ENCODE measurements around the gene GUSB.

GRCh38 chr7:65955718-65956117, 26.3 kb downstream of the GUSB start:
- TF ChIP-seq POLR2AphosphoS5 (IDR thresholded peaks at IDR 0.05) (no peak), POLR2A (IDR thresholded peaks at IDR 0.05) (no peak)
- TF ChIP-seq, protein P1, sequence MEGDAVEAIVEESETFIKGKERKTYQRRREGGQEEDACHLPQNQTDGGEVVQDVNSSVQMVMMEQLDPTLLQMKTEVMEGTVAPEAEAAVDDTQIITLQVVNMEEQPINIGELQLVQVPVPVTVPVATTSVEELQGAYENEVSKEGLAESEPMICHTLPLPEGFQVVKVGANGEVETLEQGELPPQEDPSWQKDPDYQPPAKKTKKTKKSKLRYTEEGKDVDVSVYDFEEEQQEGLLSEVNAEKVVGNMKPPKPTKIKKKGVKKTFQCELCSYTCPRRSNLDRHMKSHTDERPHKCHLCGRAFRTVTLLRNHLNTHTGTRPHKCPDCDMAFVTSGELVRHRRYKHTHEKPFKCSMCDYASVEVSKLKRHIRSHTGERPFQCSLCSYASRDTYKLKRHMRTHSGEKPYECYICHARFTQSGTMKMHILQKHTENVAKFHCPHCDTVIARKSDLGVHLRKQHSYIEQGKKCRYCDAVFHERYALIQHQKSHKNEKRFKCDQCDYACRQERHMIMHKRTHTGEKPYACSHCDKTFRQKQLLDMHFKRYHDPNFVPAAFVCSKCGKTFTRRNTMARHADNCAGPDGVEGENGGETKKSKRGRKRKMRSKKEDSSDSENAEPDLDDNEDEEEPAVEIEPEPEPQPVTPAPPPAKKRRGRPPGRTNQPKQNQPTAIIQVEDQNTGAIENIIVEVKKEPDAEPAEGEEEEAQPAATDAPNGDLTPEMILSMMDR (IDR thresholded peaks at IDR 0.05), result no peak
